HCT116 (cell line): ENCODE data around the gene THADA. TPM values are rescaled to one million over a fixed set of nuclear protein-coding genes. Genes with fewer than 3 reads are reported as not detected.

Source experiments
- ATAC-seq: fragments of 200-7000 bp; cut with Tn5 transposase; 2 replicates; pipeline ENCODE4 v1.9.1; 2020; ENCODE audit warnings: mild to moderate bottlenecking, moderate library complexity
- BruUV-seq: library from RNA; stranded (reverse); fragments of 400-500 nt; replicated peaks from 2 replicates; lab custom pipeline; 2021; lab: Mats Ljungman, UMichigan
- CTCF ChIA-PET: fragments of 300-600 bp; sonication (Branson Sonifier 250); formaldehyde crosslinking; loops from one replicate; lab custom pipeline; 2021; ENCODE audit warnings: antibody characterized with exemption; lab: Charles Lee
- POLR2A ChIA-PET: fragments of 300-600, 350-600 bp; sonication (Branson Sonifier 250); formaldehyde crosslinking; loops from one replicate; lab custom pipeline; 2021; ENCODE audit warnings: antibody characterized with exemption; lab: Charles Lee
- RAD21 ChIA-PET, 2 experiments: fragments of 300-600 bp; sonication (Branson Sonifier 250); formaldehyde crosslinking; loops; one replicate each; lab custom pipeline; 2023; ENCODE audit warnings: low total read pairs in 2 of 2; ENCODE audit not compliant: uncharacterized antibody in 2 of 2, unreplicated experiment in 2 of 2, low non-redundant PET in 1 of 2; lab: Charles Lee
- DNase-seq: peaks from one replicate; pipeline ENCODE4 v3.0.0-alpha.2; 2010; ENCODE audit warnings: low read depth, low spot score
- H2AFZ ChIP-seq: fragments of 200-600 bp; shearing (Covaris generic), sonication (generic); 2 replicates; pipeline ENCODE4 v1.6.1; 2017; ENCODE audit warnings: low read depth, mixed run types, mixed read lengths, antibody characterized with exemption, low read length; ENCODE audit not compliant: poor library complexity, severe bottlenecking
- H3K27ac ChIP-seq: 2 replicates; pipeline ENCODE4 v1.5.1; 2012; ENCODE audit warnings: low read depth, low read length
- H3K27me3 ChIP-seq: fragments of 200-600 bp; sonication (generic); 2 replicates; pipeline ENCODE4 v1.6.1; 2016; ENCODE audit warnings: mixed run types, low read length, mixed read lengths; ENCODE audit not compliant: insufficient read depth
- H3K36me3 ChIP-seq, 2 experiments: fragments of 200-500 bp in 1 of 2; fragments of 200-600 bp in 1 of 2; sonication (Bioruptor generic) in 1 of 2; sonication (generic) in 1 of 2; 2 replicates each; pipeline versions ENCODE4 v1.5.1 to v1.6.1; 2014 to 2016; ENCODE audit warnings: low read length in 2 of 2, inconsistent platforms in 1 of 2, mixed read lengths in 1 of 2, mixed run types in 1 of 2; ENCODE audit not compliant: insufficient read depth in 2 of 2, control insufficient read depth in 1 of 2
- H3K4me1 ChIP-seq, 2 experiments: fragments of 200-600 bp in 1 of 2; sonication (generic) in 1 of 2; 2 replicates each; pipeline versions ENCODE4 v1.5.1 to v1.6.1; 2012 to 2017; ENCODE audit warnings: low read length in 2 of 2, inconsistent platforms in 1 of 2, mild to moderate bottlenecking in 1 of 2, mixed read lengths in 1 of 2, mixed run types in 1 of 2, moderate library complexity in 1 of 2; ENCODE audit not compliant: insufficient read depth in 2 of 2, control insufficient read depth in 1 of 2
- H3K4me2 ChIP-seq: fragments of 200-600 bp; sonication (generic); 2 replicates; pipeline ENCODE4 v1.6.1; 2017; ENCODE audit warnings: mixed run types, low read length, mixed read lengths
- H3K4me3 ChIP-seq, 2 experiments: fragments of 200-600 bp in 1 of 2; sonication (generic) in 1 of 2; replicated peaks in 1 of 2; 2 replicates each; pipeline ENCODE4 v1.5.1; 2011 to 2016; ENCODE audit warnings: low read length in 2 of 2, control low read depth in 1 of 2, low read depth in 1 of 2, mild to moderate bottlenecking in 1 of 2, mixed read lengths in 1 of 2, mixed run types in 1 of 2
- H3K79me2 ChIP-seq: fragments of 200-600 bp; sonication (generic); 2 replicates; pipeline ENCODE4 v1.6.1; 2017; ENCODE audit warnings: mild to moderate bottlenecking, mixed run types, low read length, moderate library complexity, mixed read lengths; ENCODE audit not compliant: insufficient read depth
- H3K9ac ChIP-seq: fragments of 200-600 bp; sonication (generic); 2 replicates; pipeline ENCODE4 v1.6.1; 2016; ENCODE audit warnings: low read length, mixed read lengths
- H3K9me2 ChIP-seq: fragments of 200-600 bp; sonication (generic), shearing (Covaris generic); 2 replicates; pipeline ENCODE4 v1.6.1; 2017; ENCODE audit warnings: mixed run types, mild to moderate bottlenecking, moderate library complexity; ENCODE audit not compliant: insufficient read depth
- H3K9me3 ChIP-seq, 2 experiments: fragments of 200-500 bp in 1 of 2; fragments of 200-600 bp in 1 of 2; sonication (Bioruptor generic) in 1 of 2; sonication (generic) in 1 of 2; 2 replicates each; pipeline ENCODE4 v1.6.1; 2014 to 2017; ENCODE audit warnings: low read length in 2 of 2, mixed read lengths in 2 of 2, inconsistent platforms in 1 of 2, low read depth in 1 of 2, mild to moderate bottlenecking in 1 of 2, mixed run types in 1 of 2, moderate library complexity in 1 of 2; ENCODE audit not compliant: control insufficient read depth in 1 of 2, insufficient read depth in 1 of 2
- H4K20me1 ChIP-seq: fragments of 200-600 bp; sonication (generic), shearing (Covaris generic); 2 replicates; pipeline ENCODE4 v1.6.1; 2017; ENCODE audit warnings: mixed run types, mild to moderate bottlenecking, moderate library complexity; ENCODE audit not compliant: insufficient read depth
- ATF3 ChIP-seq: IDR thresholded peaks from 2 replicates; pipeline ENCODE4 v1.6.1; 2012
- CBX3 ChIP-seq: IDR thresholded peaks from 2 replicates; pipeline ENCODE4 v1.6.1; 2012; ENCODE audit warnings: low read depth
- EGR1 ChIP-seq: IDR thresholded peaks from 2 replicates; pipeline ENCODE4 v1.6.1; 2012; ENCODE audit warnings: low read depth
- ELF1 ChIP-seq: IDR thresholded peaks from 2 replicates; pipeline ENCODE4 v1.6.1; 2012; ENCODE audit warnings: low read depth, borderline replicate concordance
- EZH2 ChIP-seq: fragments of 200-600 bp; sonication (generic); IDR thresholded peaks from 2 replicates; pipeline ENCODE4 v1.6.1; 2017; ENCODE audit warnings: antibody characterized with exemption, mixed run types
- EZH2phosphoT487 ChIP-seq: fragments of 200-600 bp; IDR thresholded peaks from 2 replicates; pipeline ENCODE4 v1.6.1; 2018; ENCODE audit warnings: antibody characterized with exemption, borderline replicate concordance
- JUND ChIP-seq: IDR thresholded peaks from 2 replicates; pipeline ENCODE4 v1.6.1; 2012
- MAX ChIP-seq: IDR thresholded peaks from 2 replicates; pipeline ENCODE4 v1.6.1; 2012
- SIN3A ChIP-seq: IDR thresholded peaks from 2 replicates; pipeline ENCODE4 v1.6.1; 2012; ENCODE audit warnings: low read depth
- SRF ChIP-seq: IDR thresholded peaks from 2 replicates; pipeline ENCODE4 v1.6.1; 2012; ENCODE audit warnings: low read depth
- TCF7L2 ChIP-seq: IDR thresholded peaks from 2 replicates; pipeline ENCODE4 v1.7.0; 2011; ENCODE audit warnings: borderline replicate concordance, inconsistent platforms; ENCODE audit not compliant: insufficient read depth, insufficient read length; ENCODE audit errors: extremely low read depth
- ZBTB33 ChIP-seq: IDR thresholded peaks from 2 replicates; pipeline ENCODE4 v1.6.1; 2011; ENCODE audit warnings: mild to moderate bottlenecking, low read length, moderate library complexity; ENCODE audit not compliant: insufficient replicate concordance; ENCODE audit errors: extremely low read depth
- intact Hi-C: fragments of 100-400 bp; cut with micrococcal nuclease; formaldehyde crosslinking; loops from 2 replicates; pipeline ENCODE4 v1.10.0; 2022
- total RNA-seq: library from RNA; stranded (reverse); gene quantifications from one replicate; pipeline ENCODE4 v1.2.1, GENCODE V29; 2021; ENCODE audit not compliant: unreplicated experiment

Gene THADA
- total RNA-seq, 1 experiment from 2014 or later: 30.7 TPM

- no peaks in the 10 kb centered on the region for H3K9me3 ChIP-seq
- no peak overlapping the region for H3K9ac ChIP-seq
- H3K4me3 ChIP-seq: no peak overlapping the region
- H3K36me3 ChIP-seq: no peaks in the 10 kb centered on the region
- CTCF ChIA-PET: no interaction called here
- ATAC-seq (no peak), DNase-seq (no peak)
- H3K4me2 ChIP-seq: no peak overlapping the region
- intact Hi-C loops: no loop called here
- H3K4me1 ChIP-seq: peaks cover 13 to 16% of the 10 kb centered on the region in 2 experiments
- no peaks in the 10 kb centered on the region for H3K27me3 ChIP-seq
- H3K9me2 ChIP-seq: no peaks in the 10 kb centered on the region
- POLR2A ChIA-PET: no interaction called here
- H3K79me2 ChIP-seq: no peaks in the 10 kb centered on the region
- BruUV-seq: no TSS peak
- RAD21 ChIA-PET: no interaction called here
- no peak overlapping the region for H2AFZ ChIP-seq
- H4K20me1 ChIP-seq: no peaks in the 10 kb centered on the region
- TF ChIP-seq EGR1 (no peak), SRF (no peak), CBX3 (no peak), ZBTB33 (no peak), TCF7L2 (no peak), SIN3A (no peak), ATF3 (no peak), JUND (no peak), EZH2 (no peak), ELF1 (no peak), MAX (no peak), EZH2phosphoT487 (no peak)
- TF ChIP-seq, all 23 proteins: peak for 0
- no peak overlapping the region for H3K27ac ChIP-seq
Measured at GRCh38 chr2:43340066-43340465, 255.8 kb downstream of the THADA start.
